ENCODE measurements around the gene DSG3. TPM values are rescaled to one million over a fixed set of nuclear protein-coding genes. Genes with fewer than 3 reads are reported as not detected.

The DSG3 gene
- total RNA-seq, 4 donors from 2014 or later, result 0.27 to 34.1 (median 1.5) TPM

GRCh38 chr18:31486165-31486564, 38.6 kb downstream of the DSG3 start:
- Histone ChIP-seq H3K36me3 (no peaks in the 10 kb centered on the region), H3K4me1 (no peaks in the 10 kb centered on the region), H3K9me3 (no peaks in the 10 kb centered on the region), H3K4me3 (no peak overlapping the region), H3K27ac (no peak overlapping the region), H3K27me3 (peaks cover 4% of the 10 kb centered on the region)
- TF ChIP-seq POLR2AphosphoS5 (IDR thresholded peaks at IDR 0.05) (no peak), POLR2A (IDR thresholded peaks at IDR 0.05) (no peak), EP300 (IDR thresholded peaks at IDR 0.05) (no peak)
- TF ChIP-seq, protein P1, sequence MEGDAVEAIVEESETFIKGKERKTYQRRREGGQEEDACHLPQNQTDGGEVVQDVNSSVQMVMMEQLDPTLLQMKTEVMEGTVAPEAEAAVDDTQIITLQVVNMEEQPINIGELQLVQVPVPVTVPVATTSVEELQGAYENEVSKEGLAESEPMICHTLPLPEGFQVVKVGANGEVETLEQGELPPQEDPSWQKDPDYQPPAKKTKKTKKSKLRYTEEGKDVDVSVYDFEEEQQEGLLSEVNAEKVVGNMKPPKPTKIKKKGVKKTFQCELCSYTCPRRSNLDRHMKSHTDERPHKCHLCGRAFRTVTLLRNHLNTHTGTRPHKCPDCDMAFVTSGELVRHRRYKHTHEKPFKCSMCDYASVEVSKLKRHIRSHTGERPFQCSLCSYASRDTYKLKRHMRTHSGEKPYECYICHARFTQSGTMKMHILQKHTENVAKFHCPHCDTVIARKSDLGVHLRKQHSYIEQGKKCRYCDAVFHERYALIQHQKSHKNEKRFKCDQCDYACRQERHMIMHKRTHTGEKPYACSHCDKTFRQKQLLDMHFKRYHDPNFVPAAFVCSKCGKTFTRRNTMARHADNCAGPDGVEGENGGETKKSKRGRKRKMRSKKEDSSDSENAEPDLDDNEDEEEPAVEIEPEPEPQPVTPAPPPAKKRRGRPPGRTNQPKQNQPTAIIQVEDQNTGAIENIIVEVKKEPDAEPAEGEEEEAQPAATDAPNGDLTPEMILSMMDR (IDR thresholded peaks at IDR 0.05), result no peak
- 18 to 36% methylated on average over 2 of the region's 2 CpGs for WGBS, 2 donors (ENCODE audit: low coverage in 1 of 2)
- no peak for ATAC-seq

DNA sequence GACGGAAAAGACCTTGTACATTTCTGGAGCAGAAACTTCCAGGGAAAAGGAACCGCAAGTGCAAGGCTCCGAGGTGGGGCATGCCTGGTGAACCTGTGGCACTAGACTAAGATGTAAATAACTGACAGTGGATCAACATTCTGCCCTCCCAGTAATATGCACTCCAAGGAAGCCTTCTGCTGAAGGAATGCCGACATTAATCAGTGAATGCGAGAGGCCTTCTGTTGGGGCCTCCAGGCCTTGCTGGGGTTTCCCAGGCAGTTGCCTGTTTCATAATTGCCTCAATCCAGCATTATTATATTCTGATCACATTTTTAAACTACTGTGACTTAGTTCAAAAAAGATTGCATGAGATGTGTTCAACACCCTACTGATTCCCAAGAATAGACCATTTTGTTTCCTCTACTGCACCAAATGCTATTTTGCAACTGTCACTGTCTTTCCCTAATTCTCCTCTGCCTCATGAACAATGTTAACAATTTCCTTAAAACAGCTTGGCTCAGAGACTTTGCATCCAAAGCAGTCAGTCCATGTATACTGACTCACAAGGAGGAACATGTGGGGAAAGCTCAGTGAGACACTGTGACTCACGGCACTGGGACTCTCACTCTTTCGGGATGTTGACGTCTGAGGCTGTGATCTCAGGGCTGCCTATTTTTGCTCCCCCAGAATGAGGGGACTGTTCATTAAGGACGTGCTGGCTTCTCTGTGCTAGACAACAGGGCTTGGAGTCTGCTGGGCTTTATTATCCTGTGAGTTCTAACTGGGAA, 39.9 kb downstream of the DSG3 start:
- no peaks in the 10 kb centered on the region for H3K36me3 ChIP-seq
- no peak for ATAC-seq
- no peak for TF ChIP-seq POLR2A (IDR thresholded peaks at IDR 0.05)
- no peak for TF ChIP-seq EP300 (IDR thresholded peaks at IDR 0.05)
- TF ChIP-seq, protein P1 (IDR thresholded peaks at IDR 0.05), result no peak
- TF ChIP-seq POLR2AphosphoS5 (IDR thresholded peaks at IDR 0.05), result no peak
- H3K4me3 ChIP-seq, result no peak overlapping the region
- H3K4me1 ChIP-seq, result no peaks in the 10 kb centered on the region
- peaks cover 4% of the 10 kb centered on the region for H3K27me3 ChIP-seq
- H3K9me3 ChIP-seq, result no peaks in the 10 kb centered on the region
- 56 to 96% methylated on average over 5 to 8 of the region's 9 CpGs for WGBS, 2 donors (ENCODE audit: low coverage in 1 of 2)
- no peak overlapping the region for H3K27ac ChIP-seq

GRCh38 chr18:31489311-31489710, 41.8 kb downstream of the DSG3 start:
- no peak for TF ChIP-seq POLR2A (IDR thresholded peaks at IDR 0.05)
- TF ChIP-seq EP300 (IDR thresholded peaks at IDR 0.05), result no peak
- TF ChIP-seq, protein P1 (IDR thresholded peaks at IDR 0.05), result no peak
- no peak for TF ChIP-seq POLR2AphosphoS5 (IDR thresholded peaks at IDR 0.05)
- Histone ChIP-seq H3K27ac (no peak overlapping the region), H3K4me1 (no peaks in the 10 kb centered on the region), H3K4me3 (no peak overlapping the region), H3K9me3 (no peaks in the 10 kb centered on the region), H3K27me3 (peaks cover 4% of the 10 kb centered on the region), H3K36me3 (no peaks in the 10 kb centered on the region)
- WGBS, 2 donors (ENCODE audit: low coverage in 1 of 2), result 88% methylated on average over 1 of the region's 1 CpG; no CpG with 5 or more reads in 1 of the 2 donors
- no peak for ATAC-seq

DNA sequence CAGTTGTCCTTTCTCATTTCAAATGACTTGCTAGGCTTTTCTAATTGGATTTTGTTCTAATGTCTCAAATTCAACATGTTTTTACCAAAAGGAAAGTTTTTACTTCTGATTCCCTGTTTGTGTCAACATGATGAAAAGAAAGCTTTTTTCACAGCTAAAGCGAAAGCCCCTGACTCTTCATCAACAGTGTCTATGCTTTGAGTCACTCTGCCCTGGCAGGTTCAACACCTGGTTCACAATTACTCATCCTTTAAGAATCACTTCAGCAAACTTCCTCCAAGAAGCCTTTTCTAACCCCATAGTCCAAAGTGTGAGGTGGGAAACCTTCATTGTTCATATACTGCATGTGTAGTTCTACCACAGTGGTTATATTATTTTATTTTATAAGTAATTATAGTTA, 42.8 kb downstream of the DSG3 start:
- ATAC-seq, result no peak
- Histone ChIP-seq H3K36me3 (no peaks in the 10 kb centered on the region), H3K9me3 (no peaks in the 10 kb centered on the region), H3K4me3 (no peak overlapping the region), H3K27ac (no peak overlapping the region), H3K27me3 (peaks cover 4% of the 10 kb centered on the region), H3K4me1 (no peaks in the 10 kb centered on the region)
- TF ChIP-seq, protein P1 (IDR thresholded peaks at IDR 0.05), result no peak
- TF ChIP-seq POLR2AphosphoS5 (IDR thresholded peaks at IDR 0.05), result no peak
- no peak for TF ChIP-seq POLR2A (IDR thresholded peaks at IDR 0.05)
- no peak for TF ChIP-seq EP300 (IDR thresholded peaks at IDR 0.05)
- WGBS, 2 donors (ENCODE audit: low coverage in 1 of 2), result 90 to 100% methylated on average over 1 of the region's 1 CpG

GRCh38 chr18:31490833-31491232, 43.3 kb downstream of the DSG3 start:
- Histone ChIP-seq H3K36me3 (no peaks in the 10 kb centered on the region), H3K27me3 (peaks cover 4% of the 10 kb centered on the region), H3K4me3 (no peak overlapping the region), H3K4me1 (no peaks in the 10 kb centered on the region), H3K27ac (no peak overlapping the region), H3K9me3 (no peaks in the 10 kb centered on the region)
- no peak for ATAC-seq
- TF ChIP-seq, protein P1 (IDR thresholded peaks at IDR 0.05), result no peak
- TF ChIP-seq POLR2AphosphoS5 (IDR thresholded peaks at IDR 0.05) (no peak), EP300 (IDR thresholded peaks at IDR 0.05) (no peak), POLR2A (IDR thresholded peaks at IDR 0.05) (no peak)

All from gastroesophageal sphincter (tissue), 4 donors.